GM04503 (cell line): ENCODE measurements around the gene TPO.

ENCODE experiments used
- DNase-seq: peaks from one replicate; pipeline ENCODE4 v3.0.0-alpha.2; 2012; ENCODE audit warnings: low read depth

TPO gene

GRCh38 chr2:1584691-1585485 lies 171.6 kb downstream of the TPO start:
- DNase-seq = no peak

- no peak for DNase-seq
Measured at GRCh38 chr2:1585635-1586034, 172.4 kb downstream of the TPO start.

- no peak for DNase-seq
Measured at GRCh38 chr2:1586251-1586922, 173.1 kb downstream of the TPO start.

- no peak for DNase-seq
Measured at GRCh38 chr2:1586923-1587840, 173.9 kb downstream of the TPO start.

GRCh38 chr2:1588051-1588977 lies 175.1 kb downstream of the TPO start:
- no peak for DNase-seq

GRCh38 chr2:1588978-1589621 lies 175.8 kb downstream of the TPO start:
- DNase-seq = no peak

GRCh38 chr2:1590596-1591460 lies 177.6 kb downstream of the TPO start:
- DNase-seq = no peak

- DNase-seq = no peak
Measured at GRCh38 chr2:1591461-1591770, 178.2 kb downstream of the TPO start.
